B cell (primary cell): ENCODE measurements around the gene PSRC1. TPM values are rescaled to one million over a fixed set of nuclear protein-coding genes. Genes with fewer than 3 reads are reported as not detected.

Experiments used
- ATAC-seq: fragments of 200-7000 bp; cut with Tn5 transposase; one replicate; pipeline ENCODE4 v1.10.0; 2021; ENCODE audit warnings: low read depth, mild to moderate bottlenecking, moderate number of reproducible peaks, moderate library complexity
- CTCF ChIA-PET: fragments of 350-600 bp; sonication (Branson Sonifier 250); formaldehyde crosslinking; loops from one replicate; lab custom pipeline; 2021; ENCODE audit warnings: antibody characterized with exemption, inconsistent platforms; lab: Charles Lee
- POLR2A ChIA-PET: fragments of 350-600 bp; sonication (Branson Sonifier 250); formaldehyde crosslinking; loops from one replicate; lab custom pipeline; 2021; ENCODE audit warnings: antibody characterized with exemption; lab: Charles Lee
- DNase-seq: peaks from one replicate; pipeline ENCODE4 v3.0.0; 2013
- H2AFZ ChIP-seq: 2 replicates; pipeline ENCODE4 v1.6.1; 2012; ENCODE audit warnings: mild to moderate bottlenecking, low read depth, low read length; ENCODE audit not compliant: insufficient read depth, poor library complexity, severe bottlenecking
- H3K27ac ChIP-seq, 2 donors: 1 replicate in 1 of 2; 2 replicates in 1 of 2; pipeline ENCODE4 v1.5.1; 2012 to 2013; ENCODE audit warnings: low read length in 2 of 2, mild to moderate bottlenecking in 2 of 2, moderate library complexity in 1 of 2
- H3K27me3 ChIP-seq, 4 experiments: fragments of 200-600 bp in 1 of 4; sonication (generic) in 1 of 4; replicated peaks in 1 of 4; 1 replicate in 2 of 4; 2 replicates in 2 of 4; pipeline versions ENCODE4 v1.6.1 to v1.7.0; 2013 to 2016; ENCODE audit warnings: low read length in 3 of 4, mild to moderate bottlenecking in 2 of 4, mixed read lengths in 1 of 4, moderate library complexity in 1 of 4; ENCODE audit not compliant: insufficient read depth in 4 of 4, control insufficient read depth in 3 of 4; ENCODE audit errors: control extremely low read depth in 1 of 4
- H3K36me3 ChIP-seq, 2 experiments: replicated peaks in 1 of 2; 1 replicate in 1 of 2; 2 replicates in 1 of 2; pipeline versions ENCODE4 v1.6.1 to v1.7.1; 2013; ENCODE audit warnings: low read length in 1 of 2; ENCODE audit not compliant: insufficient read depth in 2 of 2, control insufficient read depth in 1 of 2; ENCODE audit errors: control extremely low read depth in 1 of 2, extremely low read depth in 1 of 2
- H3K4me1 ChIP-seq, 2 donors: fragments of 200-600 bp in 1 of 2; sonication (generic) in 1 of 2; 1 replicate in 1 of 2; 2 replicates in 1 of 2; pipeline versions ENCODE4 v1.5.1 to v1.6.1; 2013 to 2017; ENCODE audit warnings: low read length in 2 of 2; ENCODE audit not compliant: control insufficient read depth in 2 of 2, insufficient read depth in 2 of 2
- H3K4me2 ChIP-seq: replicated peaks from 2 replicates; pipeline ENCODE3; 2012; ENCODE audit warnings: mild to moderate bottlenecking, low read depth, low read length; ENCODE audit not compliant: poor library complexity, severe bottlenecking
- H3K4me3 ChIP-seq, 5 experiments: fragments of 200-600 bp in 1 of 5; sonication (generic) in 1 of 5; 1 replicate in 3 of 5; 2 replicates in 2 of 5; pipeline versions ENCODE4 v1.5.1 to v1.7.0; 2011 to 2016; ENCODE audit warnings: low read length in 4 of 5, mild to moderate bottlenecking in 4 of 5, low read depth in 2 of 5, control low read depth in 1 of 5, moderate library complexity in 1 of 5; ENCODE audit not compliant: insufficient read depth in 1 of 5; ENCODE audit errors: control extremely low read depth in 1 of 5, extremely low read depth in 1 of 5
- H3K79me2 ChIP-seq: fragments of 200-600 bp; sonication (generic); one replicate; pipeline ENCODE4 v1.6.0; 2016; ENCODE audit warnings: low read length; ENCODE audit not compliant: control insufficient read depth, insufficient read depth
- H3K9ac ChIP-seq: fragments of 200-600 bp; sonication (generic); 2 replicates; pipeline ENCODE4 v1.6.1; 2017; ENCODE audit warnings: mild to moderate bottlenecking, low read length, moderate library complexity
- H3K9me3 ChIP-seq, 3 donors: one replicate each; pipeline versions ENCODE4 v1.6.1 to v1.7.1; 2013; ENCODE audit warnings: low read length in 2 of 3; ENCODE audit not compliant: control insufficient read depth in 2 of 3, insufficient read depth in 1 of 3; ENCODE audit errors: control extremely low read depth in 1 of 3
- H4K20me1 ChIP-seq: 2 replicates; pipeline ENCODE4 v1.6.0; 2012; ENCODE audit warnings: mild to moderate bottlenecking, low read length; ENCODE audit not compliant: insufficient read depth, control insufficient read depth, poor library complexity, severe bottlenecking
- H3K27ac Mint-ChIP-seq: one replicate; pipeline ENCODE4 v1.8.0; 2021; ENCODE audit warnings: mixed read lengths
- H3K27me3 Mint-ChIP-seq: one replicate; pipeline ENCODE4 v1.8.0; 2021; ENCODE audit warnings: mixed read lengths
- H3K4me1 Mint-ChIP-seq: one replicate; pipeline ENCODE4 v1.8.0; 2021; ENCODE audit warnings: mixed read lengths
- H3K4me3 Mint-ChIP-seq: one replicate; pipeline ENCODE4 v1.8.0; 2021; ENCODE audit warnings: mixed read lengths
- H3K9me3 Mint-ChIP-seq: one replicate; pipeline ENCODE4 v1.8.0; 2022; ENCODE audit warnings: mixed read lengths; ENCODE audit not compliant: insufficient read depth
- CTCF ChIP-seq: fragments of 200-600 bp; IDR thresholded peaks from one replicate; pipeline ENCODE4 v1.8.0; 2022; ENCODE audit warnings: antibody characterized with exemption, mild to moderate bottlenecking
- EZH2 ChIP-seq: IDR thresholded peaks from 2 replicates; pipeline ENCODE4 v1.6.1; 2012; ENCODE audit warnings: borderline replicate concordance, low read depth, mild to moderate bottlenecking, moderate library complexity, low read length; ENCODE audit not compliant: insufficient read depth, poor library complexity, severe bottlenecking
- WGBS: methylation state at CpG from one replicate; pipeline ENCODE4 v1.1.5; 2013; ENCODE audit warnings: missing lambda C conversion rate; ENCODE audit not compliant: insufficient coverage; 5-methylcytosine and 5-hydroxymethylcytosine counted together
- intact Hi-C: fragments of 100-400 bp; cut with micrococcal nuclease; formaldehyde crosslinking; loops from one replicate; pipeline ENCODE4 v1.10.0; 2022
- polyA plus RNA-seq: library from polyadenylated mRNA; depleted of rRNA; stranded (reverse); fragments of >200 nt; gene quantifications from 2 replicates; pipeline ENCODE4 v1.2.3, GENCODE V29; 2012
- total RNA-seq, 2 donors: library from RNA; stranded (reverse); fragments of 120-200 nt in 1 of 2; gene quantifications; 1 replicate in 1 of 2; 2 replicates in 1 of 2; pipeline versions ENCODE4 v1.2.3 to v1.2.4, GENCODE V29; 2013 to 2022

PSRC1 gene
- total and polyA plus RNA-seq, 2 donors (not counting 1 experiment from before 2014, with no cell fraction given), result 0.25 TPM; not detected in 1

DNA sequence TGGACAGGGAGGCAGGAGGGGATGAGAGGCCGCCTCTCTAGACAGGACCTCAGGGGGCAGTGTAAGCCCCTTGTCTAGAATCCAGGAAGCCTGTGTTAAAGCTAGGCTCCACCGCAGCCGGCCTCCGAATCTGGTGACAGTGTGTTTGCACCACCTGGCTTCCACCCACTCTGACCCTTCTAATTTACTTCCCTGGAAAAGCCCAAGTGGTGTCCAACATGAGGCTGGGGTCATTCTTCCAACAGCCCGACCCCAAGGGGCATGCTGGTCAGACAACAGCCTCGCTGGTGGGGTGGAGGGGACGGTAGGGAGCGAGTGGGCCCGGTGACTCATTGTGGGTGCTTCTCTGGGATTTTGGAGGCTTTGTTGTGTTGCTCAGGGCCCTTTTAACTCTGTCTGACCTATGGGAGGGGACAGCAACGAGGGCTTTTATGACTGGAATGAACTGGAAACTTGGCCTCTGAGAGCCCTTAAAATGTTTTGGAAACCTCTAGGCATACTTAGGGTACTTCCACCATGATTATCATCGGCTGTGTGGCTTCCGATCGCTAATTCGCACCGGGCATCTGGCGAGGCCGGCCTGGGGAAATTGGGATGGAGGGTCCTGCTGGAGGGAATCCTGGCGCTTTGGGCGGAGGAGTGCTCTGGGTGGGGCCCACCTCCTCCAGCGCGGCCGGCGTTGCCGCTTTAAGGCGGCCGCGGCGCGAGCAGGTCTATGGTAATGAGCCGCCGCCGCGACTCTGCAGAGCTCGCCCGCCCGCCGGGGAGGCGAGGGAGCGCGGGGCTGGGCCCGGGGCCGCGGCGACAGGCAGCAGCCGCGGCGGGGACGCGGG is 33.9 kb downstream of the PSRC1 start, which contains the start of gene CELSR2:
Gene CELSR2 (plus strand): TSS at position 743 of the 833 bp plus-strand sequence. CDS start 541 bp downstream, outside the sequence.
- H4K20me1 ChIP-seq, result peaks cover 4% of the 10 kb centered on the region
- H3K4me3 Mint-ChIP-seq, result peak within 1 kb of the TSS; percentile 78
- intact Hi-C loops, result loop anchor here (1.0 kb wide), 2 partner anchors 35 to 177 kb away; partner anchors contain the start of gene PSMA5
- peak within 1 kb of the TSS; percentile 54 for H3K9ac ChIP-seq
- H2AFZ ChIP-seq, result peak within 1 kb of the TSS; percentile 64
- H3K9me3 Mint-ChIP-seq, result no peaks in the 10 kb centered on the region
- peak within 1 kb of the TSS; percentile 88 for H3K4me2 ChIP-seq
- H3K9me3 ChIP-seq, result peaks cover 0 to 16% (median 0%) of the 10 kb centered on the region in 3 donors
- H3K4me3 ChIP-seq, result peak within 1 kb of the TSS in 3 of 5 experiments; percentile 37 to 54 (median 46)
- no peak within 1 kb of the TSS for H3K27ac ChIP-seq
- ATAC-seq (peak; percentile 88), DNase-seq (peak; percentile 70)
- 17% methylated on average over 48 of the region's 49 CpGs for WGBS
- TF ChIP-seq CTCF (no peak), EZH2 (no peak)
- POLR2A ChIA-PET, result interaction anchor here (0.5 kb wide), 1 partner anchor 187 kb away, joined by 5 read pairs; no protein-coding TSS in a partner anchor
- H3K4me1 ChIP-seq, result peaks cover 11 to 22% of the 10 kb centered on the region in 2 donors
- H3K27ac Mint-ChIP-seq, result no peak within 1 kb of the TSS
- H3K4me1 Mint-ChIP-seq, result peaks cover 11% of the 10 kb centered on the region
- no peaks in the 10 kb centered on the region for H3K79me2 ChIP-seq
- CTCF ChIA-PET, result no interaction called here
- H3K36me3 ChIP-seq, result no peaks in the 10 kb centered on the region
- peaks cover 0 to 46% (median 14%) of the 10 kb centered on the region in 4 experiments for H3K27me3 ChIP-seq
- H3K27me3 Mint-ChIP-seq, result peaks cover 17% of the 10 kb centered on the region

DNA sequence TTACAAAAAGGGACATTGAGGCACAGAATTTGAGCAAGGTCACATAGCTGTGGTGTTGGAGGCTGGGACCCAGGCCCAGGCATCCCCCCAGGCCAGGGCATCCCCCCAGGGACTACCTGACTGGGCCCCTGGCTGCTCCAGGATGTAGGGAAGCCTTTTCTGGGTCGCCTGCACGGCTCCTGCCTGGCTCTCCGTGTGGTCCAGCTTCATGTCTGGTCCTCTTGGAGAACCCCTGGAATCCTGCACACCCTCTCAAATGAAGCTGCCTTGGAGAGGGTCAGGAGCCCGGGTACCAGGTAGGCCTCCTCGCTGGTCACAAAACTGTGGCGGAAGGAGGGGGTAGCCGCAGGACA is 34.5 kb downstream of the PSRC1 start:
- Histone ChIP-seq H3K27me3 (peaks cover 0 to 51% (median 15%) of the 10 kb centered on the region in 4 experiments), H2AFZ (no peak overlapping the region), H3K4me1 (peaks cover 11 to 16% of the 10 kb centered on the region in 2 donors), H3K27ac (no peak overlapping the region), H3K4me3 (no peak overlapping the region), H3K79me2 (no peaks in the 10 kb centered on the region), H4K20me1 (peaks cover 4% of the 10 kb centered on the region), H3K4me2 (no peak overlapping the region), H3K9me3 (peaks cover 0 to 16% (median 0%) of the 10 kb centered on the region in 3 donors), H3K36me3 (no peaks in the 10 kb centered on the region), H3K9ac (no peak overlapping the region)
- Mint-ChIP-seq H3K4me3 (peak overlapping the region; percentile 29), H3K9me3 (no peaks in the 10 kb centered on the region), H3K27ac (no peak overlapping the region), H3K27me3 (peaks cover 17% of the 10 kb centered on the region), H3K4me1 (peaks cover 9% of the 10 kb centered on the region)
- intact Hi-C loops, result no loop called here
- 97% methylated on average over 3 of the region's 7 CpGs for WGBS
- DNase-seq (no peak), ATAC-seq (no peak)
- TF ChIP-seq CTCF, result no peak
- TF ChIP-seq EZH2, result no peak
- ChIA-PET POLR2A (no interaction called here), CTCF (no interaction called here)
